ENCODE measurements around the gene AKAIN1.

DNA sequence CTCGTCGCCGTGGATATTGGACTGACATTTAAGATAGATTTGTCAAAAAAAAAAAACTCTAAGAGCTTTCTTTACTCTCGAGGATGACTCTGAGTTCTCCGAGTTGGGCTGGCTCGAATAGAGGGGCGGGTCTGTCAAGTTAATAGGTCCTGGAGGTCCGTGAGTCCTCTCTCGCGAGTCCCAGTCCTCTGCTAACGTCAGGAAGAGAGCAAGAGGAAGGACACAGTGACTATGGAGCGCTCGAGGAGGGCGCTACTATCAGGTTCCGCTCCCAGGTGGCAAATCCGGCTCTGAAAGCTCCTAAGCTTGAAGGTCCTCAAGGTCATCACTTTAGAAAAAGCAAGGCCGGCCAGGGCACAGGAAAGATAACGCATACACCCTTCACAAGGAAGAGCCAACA lies 404 bp upstream of the AKAIN1 start:
- TF ChIP-seq, protein P1, sequence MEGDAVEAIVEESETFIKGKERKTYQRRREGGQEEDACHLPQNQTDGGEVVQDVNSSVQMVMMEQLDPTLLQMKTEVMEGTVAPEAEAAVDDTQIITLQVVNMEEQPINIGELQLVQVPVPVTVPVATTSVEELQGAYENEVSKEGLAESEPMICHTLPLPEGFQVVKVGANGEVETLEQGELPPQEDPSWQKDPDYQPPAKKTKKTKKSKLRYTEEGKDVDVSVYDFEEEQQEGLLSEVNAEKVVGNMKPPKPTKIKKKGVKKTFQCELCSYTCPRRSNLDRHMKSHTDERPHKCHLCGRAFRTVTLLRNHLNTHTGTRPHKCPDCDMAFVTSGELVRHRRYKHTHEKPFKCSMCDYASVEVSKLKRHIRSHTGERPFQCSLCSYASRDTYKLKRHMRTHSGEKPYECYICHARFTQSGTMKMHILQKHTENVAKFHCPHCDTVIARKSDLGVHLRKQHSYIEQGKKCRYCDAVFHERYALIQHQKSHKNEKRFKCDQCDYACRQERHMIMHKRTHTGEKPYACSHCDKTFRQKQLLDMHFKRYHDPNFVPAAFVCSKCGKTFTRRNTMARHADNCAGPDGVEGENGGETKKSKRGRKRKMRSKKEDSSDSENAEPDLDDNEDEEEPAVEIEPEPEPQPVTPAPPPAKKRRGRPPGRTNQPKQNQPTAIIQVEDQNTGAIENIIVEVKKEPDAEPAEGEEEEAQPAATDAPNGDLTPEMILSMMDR (IDR thresholded peaks at IDR 0.05; ENCODE audit: poor library complexity, severe bottlenecking) = no peak
- no peak for TF ChIP-seq EP300 (conservative IDR thresholded peaks at IDR 0.05; ENCODE audit: poor library complexity, severe bottlenecking)
- TF ChIP-seq, protein P2, sequence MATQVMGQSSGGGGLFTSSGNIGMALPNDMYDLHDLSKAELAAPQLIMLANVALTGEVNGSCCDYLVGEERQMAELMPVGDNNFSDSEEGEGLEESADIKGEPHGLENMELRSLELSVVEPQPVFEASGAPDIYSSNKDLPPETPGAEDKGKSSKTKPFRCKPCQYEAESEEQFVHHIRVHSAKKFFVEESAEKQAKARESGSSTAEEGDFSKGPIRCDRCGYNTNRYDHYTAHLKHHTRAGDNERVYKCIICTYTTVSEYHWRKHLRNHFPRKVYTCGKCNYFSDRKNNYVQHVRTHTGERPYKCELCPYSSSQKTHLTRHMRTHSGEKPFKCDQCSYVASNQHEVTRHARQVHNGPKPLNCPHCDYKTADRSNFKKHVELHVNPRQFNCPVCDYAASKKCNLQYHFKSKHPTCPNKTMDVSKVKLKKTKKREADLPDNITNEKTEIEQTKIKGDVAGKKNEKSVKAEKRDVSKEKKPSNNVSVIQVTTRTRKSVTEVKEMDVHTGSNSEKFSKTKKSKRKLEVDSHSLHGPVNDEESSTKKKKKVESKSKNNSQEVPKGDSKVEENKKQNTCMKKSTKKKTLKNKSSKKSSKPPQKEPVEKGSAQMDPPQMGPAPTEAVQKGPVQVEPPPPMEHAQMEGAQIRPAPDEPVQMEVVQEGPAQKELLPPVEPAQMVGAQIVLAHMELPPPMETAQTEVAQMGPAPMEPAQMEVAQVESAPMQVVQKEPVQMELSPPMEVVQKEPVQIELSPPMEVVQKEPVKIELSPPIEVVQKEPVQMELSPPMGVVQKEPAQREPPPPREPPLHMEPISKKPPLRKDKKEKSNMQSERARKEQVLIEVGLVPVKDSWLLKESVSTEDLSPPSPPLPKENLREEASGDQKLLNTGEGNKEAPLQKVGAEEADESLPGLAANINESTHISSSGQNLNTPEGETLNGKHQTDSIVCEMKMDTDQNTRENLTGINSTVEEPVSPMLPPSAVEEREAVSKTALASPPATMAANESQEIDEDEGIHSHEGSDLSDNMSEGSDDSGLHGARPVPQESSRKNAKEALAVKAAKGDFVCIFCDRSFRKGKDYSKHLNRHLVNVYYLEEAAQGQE (IDR thresholded peaks at IDR 0.05; ENCODE audit: borderline replicate concordance) = no peak
